22Rv1 (cell line): ENCODE data around the gene CHKB.

Source experiments
- ZFX ChIP-seq: fragments of 450-650 bp; IDR thresholded peaks from 2 replicates; pipeline ENCODE4 v1.6.1; 2017; ENCODE audit warnings: antibody characterized with exemption, borderline replicate concordance
- TF ChIP-seq, protein P1 (sequence below): fragments of 450-650 bp; IDR thresholded peaks from 2 replicates; pipeline ENCODE4 v1.5.1; 2017; ENCODE audit warnings: mild to moderate bottlenecking

DNA sequence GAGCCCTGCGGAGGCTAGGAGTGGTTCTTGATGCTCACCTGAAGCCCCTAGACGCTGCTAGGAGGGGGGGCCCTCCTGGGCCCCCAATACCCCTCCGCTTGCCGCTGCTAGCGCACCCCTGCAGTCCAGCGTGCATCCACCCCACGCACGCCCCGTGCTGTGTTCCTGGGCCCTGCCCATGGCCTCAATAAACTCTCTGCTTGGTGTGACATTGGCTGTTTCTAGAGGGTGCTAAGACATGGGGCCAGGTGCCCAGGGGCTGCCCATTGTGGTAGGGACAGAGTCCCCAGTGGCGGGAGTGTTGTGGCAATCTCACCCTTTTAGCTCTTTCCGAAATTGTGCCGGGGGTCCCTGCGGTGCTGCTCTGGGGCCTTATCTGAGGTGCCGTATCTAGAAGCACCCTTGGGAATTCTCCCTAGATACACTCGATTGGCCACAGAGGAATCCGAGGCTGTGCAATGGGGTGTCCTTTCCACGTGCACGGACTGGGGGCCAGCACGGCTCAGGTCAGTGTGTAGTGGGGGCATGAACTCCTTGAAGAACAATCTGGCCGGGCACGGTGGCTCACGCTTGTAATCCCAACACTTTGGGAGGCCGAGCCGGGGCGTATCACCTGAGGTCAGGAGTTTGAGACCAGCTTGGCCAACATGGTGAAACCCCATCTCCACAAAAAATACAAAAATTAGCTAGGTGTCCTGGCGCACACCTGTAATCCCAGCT lies 28.9 kb upstream of the CHKB start:
- TF ChIP-seq, protein P1, sequence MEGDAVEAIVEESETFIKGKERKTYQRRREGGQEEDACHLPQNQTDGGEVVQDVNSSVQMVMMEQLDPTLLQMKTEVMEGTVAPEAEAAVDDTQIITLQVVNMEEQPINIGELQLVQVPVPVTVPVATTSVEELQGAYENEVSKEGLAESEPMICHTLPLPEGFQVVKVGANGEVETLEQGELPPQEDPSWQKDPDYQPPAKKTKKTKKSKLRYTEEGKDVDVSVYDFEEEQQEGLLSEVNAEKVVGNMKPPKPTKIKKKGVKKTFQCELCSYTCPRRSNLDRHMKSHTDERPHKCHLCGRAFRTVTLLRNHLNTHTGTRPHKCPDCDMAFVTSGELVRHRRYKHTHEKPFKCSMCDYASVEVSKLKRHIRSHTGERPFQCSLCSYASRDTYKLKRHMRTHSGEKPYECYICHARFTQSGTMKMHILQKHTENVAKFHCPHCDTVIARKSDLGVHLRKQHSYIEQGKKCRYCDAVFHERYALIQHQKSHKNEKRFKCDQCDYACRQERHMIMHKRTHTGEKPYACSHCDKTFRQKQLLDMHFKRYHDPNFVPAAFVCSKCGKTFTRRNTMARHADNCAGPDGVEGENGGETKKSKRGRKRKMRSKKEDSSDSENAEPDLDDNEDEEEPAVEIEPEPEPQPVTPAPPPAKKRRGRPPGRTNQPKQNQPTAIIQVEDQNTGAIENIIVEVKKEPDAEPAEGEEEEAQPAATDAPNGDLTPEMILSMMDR: no peak
- TF ChIP-seq ZFX: no peak
